HG03558 (cell line): ENCODE data around the gene IGLL5.

Source experiments
- ATAC-seq: cut with Tn5 transposase; IDR thresholded peaks from one replicate; pipeline ENCODE4 v1.9.1; 2021; ENCODE audit warnings: moderate number of reproducible peaks; ENCODE audit not compliant: unreplicated experiment; ENCODE audit errors: extremely low read depth

IGLL5 gene

DNA sequence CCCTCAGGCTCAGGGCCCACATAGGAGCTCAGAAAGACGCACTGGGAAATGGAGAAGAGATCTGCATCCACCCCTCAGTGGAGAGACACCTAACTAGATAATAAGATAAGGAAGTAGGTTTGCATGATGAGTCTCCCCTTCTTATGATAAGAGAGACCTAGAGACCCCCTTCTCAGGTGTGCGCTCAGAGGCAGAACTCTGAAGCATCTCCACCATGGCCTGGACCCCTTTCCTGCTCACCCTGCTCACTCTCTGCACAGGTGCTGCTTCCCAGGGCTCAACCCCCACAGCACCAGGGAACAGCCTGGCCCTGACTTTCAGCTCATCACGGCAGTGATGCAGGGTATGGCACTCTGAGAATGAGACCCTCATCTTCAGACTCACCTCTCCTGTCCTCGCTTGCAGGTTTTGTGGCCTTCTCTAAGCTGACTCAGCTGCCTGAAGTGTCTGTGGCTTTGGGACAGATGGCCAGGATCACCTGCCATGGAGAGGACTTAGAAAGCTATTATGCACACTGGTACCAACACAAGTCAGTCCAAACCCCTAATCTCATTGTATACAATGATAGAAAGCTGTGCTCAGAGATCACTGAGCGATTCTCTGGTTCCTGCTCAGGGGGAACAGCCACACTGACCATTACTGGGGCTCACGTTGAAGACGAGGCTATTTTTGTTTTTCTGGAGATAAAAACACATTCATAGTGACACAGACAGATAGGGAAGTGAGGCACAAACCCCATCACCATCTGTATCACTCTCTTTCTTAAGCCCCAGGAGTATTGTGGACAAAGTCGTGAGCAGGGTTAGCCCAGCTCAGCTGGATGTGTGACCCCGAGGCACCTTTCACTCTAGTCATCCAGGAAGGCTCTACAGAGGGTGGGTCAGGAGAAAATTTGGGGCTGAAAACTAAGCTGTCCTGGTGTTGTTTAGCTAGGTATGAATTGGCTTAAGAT is 29.7 kb upstream of the IGLL5 start:
- no peak for ATAC-seq

DNA sequence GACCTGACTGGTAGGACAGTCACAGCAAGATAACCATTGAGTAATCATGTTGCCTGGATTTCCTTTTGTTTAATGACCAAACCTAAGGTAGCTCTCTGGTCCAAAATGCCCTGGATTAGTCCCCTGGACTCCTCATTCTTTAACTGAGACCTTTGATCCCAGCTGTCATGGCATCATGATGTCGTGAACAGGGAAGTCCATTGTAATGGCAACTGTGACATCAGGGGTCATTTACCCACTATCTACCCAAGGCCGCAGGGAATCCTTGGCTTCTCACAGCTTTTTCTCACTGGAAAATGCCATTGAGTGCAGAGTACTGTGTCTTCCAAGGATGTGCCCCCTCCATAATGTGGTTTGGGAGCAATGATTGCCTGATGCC is 29.1 kb upstream of the IGLL5 start:
- no peak for ATAC-seq

DNA sequence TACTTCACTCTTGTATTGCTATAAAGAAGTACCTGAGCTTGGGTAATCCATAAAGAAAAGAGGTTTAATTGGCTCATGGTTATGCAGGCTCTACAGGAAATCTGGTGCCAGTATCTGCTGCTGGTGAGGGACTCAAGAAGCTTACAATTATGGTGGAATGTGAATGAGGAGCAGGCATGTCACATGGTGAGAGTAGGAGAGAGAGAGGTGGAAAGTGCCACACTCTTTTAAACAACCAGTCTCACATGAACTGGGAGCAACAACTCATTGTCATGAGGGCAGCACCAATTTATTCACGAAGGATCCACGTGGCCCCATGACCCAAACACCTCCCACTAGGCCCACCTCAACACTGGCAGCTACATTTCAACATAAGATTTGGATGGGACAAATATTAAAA is 24.6 kb upstream of the IGLL5 start:
- ATAC-seq, result no peak

DNA sequence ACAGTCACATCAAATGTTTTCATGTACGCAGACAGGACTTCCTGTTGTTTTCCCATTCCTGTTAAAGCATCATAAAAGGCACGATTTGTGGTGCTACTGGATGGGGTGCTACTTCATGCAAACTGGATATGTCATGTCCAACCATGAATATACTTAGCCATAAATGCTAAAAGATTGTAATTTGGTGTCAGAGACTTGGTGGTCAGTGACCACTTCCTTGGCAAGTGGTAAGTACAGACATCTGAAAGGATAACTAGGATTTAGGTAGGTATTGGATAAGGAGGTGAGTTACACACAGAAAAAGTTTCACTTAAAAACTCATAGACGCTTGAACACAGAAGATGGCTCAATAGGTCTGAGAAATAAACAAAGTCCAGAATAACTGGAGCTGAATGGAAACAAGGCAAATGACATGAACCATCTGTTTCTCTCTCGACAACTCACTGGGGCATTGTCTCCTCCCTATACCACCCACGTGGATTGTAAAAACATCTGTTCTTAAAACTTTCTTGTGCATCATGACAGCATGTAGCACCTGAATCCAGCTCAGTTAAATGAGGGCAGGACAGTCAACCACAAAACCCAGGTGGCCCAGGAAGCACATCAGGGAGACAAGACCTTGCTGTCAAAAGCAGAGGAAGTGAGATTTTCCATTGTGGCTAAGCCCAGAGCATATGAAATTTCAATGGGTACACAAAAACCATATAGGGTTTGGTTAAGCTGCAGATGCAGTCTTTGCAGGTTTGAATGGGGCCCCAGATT is 22.1 kb upstream of the IGLL5 start:
- ATAC-seq, result no peak

DNA sequence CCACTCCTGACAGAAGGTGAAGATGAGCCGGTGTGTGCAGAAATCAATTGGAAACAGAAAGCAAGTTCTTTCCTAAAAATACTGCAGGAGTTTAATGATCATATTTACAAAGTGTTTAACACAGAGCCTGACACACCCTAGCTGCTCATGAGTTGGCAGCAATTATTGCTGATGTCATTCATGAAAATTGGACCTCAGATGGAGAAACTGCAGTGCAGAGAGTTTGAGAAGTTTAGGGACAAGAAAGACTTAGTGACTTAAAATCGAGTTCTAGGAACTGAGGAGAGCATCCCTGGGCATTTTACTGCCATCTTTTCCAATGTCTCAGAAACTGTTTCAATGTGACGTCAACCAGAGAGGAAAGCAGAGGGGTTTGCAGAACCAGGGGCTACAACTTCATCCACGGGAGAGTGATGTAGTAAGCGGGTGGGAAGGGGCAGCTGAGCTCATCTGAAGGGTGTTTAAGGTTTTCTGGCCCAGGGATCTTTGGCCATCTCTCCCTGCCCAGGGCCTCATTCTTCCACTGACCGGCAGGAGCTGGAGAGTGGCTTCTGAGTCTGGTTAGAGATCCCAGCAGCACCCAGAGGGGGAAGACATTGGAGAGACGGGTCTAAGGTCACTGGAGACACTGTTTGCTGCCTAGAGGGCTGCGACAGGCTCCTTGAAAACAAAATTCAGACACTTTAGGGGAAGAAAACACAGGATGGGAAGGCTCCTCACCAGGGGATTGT is 21.1 kb upstream of the IGLL5 start:
- ATAC-seq, result no peak

DNA sequence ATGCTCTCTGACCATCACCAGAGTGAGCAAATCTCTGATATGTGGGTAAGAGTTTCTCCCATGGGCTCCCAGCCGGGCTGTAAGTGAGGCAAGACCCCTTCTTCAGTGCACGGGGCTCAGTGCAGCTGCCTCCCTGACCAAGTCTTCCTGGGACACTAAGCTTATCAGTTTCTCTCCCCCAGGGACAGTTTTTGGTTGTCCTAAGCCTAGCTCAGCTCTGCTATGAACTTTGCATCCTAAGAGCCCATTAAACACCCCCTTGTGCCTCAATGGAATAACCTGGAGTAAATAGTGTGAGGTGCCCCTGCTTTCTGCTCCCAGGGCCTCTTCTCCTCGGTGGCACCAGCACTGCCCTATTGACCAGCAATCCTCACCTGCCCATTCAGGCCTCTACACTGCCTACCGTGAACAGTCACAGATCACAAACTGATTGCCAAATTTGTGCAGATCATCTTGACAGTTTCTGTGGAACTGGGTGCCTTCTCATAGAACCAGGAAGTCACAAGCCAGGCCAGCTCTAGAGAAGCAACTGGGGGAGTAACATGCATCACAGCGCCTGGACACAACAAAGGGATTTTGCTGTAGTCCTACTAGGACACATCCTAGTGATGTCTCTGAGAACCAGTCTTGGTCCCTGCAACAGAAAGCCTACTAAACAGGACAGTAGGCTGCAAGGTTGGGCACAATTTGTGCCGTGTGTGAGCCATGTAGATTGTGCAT is 19.5 kb upstream of the IGLL5 start:
- ATAC-seq, result no peak

DNA sequence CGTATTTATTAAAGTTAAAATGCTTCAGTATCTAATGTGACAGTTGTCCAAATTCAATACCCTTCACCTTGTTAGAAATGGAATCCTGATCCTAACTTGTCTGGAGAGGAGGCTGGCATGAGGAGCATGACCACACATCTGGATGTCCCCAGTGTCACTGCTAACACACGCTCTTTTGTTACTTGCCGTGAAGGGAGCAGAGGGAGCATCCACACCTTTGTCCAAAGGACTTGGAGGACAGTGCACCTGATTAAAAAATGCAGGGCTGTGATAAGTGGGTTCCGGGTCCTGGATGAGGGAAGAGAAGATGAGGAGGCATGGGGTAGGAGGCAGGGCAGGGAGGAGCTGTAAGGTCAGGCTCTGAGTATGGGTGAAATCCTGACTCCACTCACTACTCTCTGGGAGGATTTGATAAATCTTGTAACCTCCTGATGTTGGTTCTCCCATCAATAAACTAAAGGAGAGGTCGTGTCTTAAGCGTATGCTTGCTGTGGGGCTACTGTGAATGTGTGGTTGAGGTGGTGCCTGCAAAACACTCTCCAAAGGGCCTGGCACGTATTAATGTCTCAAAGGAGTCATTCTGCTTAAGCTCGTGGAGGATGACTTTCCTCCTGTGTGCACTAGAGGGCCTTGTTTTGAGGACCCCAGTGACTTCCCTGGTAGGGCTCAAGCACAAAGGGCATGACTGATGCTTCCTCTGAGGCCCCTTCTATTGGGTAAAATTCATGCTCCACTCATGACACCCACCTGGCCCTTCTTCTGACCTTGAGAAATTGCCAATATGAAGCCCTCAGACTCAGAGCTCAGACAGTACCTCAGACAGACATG is 16.8 kb upstream of the IGLL5 start:
- ATAC-seq, result no peak

DNA sequence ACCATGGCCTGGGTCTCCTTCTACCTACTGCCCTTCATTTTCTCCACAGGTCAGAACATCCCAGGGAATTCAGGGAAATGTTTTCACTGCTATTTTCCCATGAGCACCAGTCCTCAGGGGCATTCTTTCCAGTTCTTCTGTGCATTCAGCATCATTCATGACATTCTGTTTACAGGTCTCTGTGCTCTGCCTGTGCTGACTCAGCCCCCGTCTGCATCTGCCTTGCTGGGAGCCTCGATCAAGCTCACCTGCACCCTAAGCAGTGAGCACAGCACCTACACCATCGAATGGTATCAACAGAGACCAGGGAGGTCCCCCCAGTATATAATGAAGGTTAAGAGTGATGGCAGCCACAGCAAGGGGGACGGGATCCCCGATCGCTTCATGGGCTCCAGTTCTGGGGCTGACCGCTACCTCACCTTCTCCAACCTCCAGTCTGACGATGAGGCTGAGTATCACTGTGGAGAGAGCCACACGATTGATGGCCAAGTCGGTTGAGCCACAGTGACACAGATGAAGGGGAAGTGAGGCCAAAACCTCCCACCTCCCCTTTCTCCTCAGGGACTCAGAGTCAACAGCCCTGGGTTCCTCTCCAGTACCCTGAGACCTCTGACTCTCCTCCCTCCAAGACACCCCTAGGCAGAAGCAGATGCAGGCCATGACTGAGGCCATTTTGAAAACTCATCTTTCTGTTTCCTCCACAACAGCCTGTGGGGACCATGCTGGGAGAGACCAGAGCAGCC is 15.9 kb upstream of the IGLL5 start:
- no peak for ATAC-seq

DNA sequence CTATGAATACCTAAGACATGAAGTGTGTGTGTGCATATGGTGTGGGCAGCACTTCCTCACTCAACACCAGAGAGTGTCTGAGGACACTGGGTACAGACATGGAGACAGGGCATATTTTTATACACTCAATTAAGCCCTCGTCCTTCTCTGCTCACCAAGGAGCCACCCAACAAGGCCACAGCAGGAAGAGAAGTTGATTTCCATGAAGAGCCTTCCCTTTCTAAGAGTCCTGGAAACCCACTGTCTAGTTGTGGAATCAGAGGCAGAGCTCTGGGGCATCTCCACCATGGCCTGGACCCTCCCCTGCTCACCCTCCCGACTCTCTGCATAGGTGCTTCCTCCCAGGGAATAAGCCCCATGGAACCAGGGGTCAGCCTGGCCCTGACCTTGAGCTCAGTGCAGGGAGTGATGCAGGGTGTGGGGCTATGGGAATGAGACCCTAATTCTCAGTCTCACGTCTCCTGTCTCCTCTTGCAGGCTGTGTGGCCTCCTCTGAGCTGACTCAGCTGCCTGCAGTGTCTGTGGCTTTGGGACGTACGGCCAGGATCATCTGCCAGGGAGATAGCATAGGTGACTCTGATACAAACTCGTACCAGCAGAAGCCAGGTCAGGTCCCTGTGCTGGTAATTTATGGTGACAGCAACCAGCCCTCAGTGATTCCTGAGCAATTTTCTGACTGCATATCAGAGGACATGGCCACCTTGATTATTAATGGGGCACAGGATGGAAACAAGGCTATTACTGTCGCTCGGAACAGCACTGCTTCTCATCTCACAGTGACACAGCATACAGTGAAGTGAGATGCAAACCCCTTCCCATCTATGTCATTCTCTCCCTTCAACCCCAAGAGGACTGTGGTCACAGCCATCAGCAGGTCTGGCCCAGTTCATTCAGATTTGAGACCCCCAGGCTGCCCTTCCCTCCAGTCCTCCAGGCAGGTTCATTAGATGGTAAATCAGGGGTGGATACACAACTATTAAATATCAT is 14.6 kb upstream of the IGLL5 start:
- no peak for ATAC-seq

DNA sequence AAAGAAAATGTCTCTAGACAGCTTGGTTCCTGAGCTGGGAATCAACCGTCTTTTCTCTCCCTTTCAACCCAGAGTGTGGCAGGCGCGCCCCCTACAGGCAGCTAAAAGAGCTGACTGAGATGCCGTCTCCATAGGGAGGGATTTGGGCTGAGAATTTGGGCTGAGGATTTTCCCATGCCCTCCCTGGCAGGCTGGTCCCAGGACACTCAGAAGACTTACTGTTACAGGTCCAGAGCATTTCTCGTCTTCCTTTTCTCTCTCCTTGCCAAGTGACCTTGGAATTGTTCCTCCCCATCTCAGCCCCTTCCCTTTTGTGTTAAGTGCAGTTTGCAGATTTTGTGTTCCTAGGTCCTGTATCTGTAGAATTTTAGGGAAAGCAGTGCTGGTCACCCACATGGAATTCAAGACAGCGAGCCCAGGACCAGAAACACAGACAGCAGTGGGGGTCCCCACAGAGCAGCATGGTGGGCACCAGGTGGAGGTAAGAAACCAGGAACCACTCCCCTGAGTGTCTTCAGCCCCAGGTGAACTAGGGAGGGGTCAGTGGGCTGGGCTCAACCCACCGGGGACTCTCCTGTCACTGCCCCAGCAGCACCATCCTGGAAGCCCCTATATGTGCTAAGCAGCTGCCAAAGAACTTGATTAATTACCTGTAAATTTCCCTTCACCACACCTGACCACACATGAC is 9.9 kb upstream of the IGLL5 start:
- no peak for ATAC-seq

DNA sequence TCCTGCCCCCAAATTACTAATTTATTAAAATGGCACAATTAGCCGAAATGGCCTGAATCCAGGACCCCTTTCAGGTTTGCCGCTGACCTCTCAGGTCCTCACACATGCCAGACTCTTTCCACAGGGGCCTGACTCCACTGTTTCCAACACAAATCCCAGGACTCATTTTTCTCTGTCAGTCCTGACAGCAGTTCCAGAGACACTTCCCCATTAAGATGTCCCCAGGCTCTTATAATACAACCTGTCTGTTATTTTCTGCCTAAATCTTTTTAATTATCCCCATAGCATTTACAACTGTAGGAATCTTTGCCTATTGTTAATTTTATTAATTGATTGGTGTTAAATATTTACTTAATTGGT is 9.4 kb upstream of the IGLL5 start:
- ATAC-seq, result no peak

DNA sequence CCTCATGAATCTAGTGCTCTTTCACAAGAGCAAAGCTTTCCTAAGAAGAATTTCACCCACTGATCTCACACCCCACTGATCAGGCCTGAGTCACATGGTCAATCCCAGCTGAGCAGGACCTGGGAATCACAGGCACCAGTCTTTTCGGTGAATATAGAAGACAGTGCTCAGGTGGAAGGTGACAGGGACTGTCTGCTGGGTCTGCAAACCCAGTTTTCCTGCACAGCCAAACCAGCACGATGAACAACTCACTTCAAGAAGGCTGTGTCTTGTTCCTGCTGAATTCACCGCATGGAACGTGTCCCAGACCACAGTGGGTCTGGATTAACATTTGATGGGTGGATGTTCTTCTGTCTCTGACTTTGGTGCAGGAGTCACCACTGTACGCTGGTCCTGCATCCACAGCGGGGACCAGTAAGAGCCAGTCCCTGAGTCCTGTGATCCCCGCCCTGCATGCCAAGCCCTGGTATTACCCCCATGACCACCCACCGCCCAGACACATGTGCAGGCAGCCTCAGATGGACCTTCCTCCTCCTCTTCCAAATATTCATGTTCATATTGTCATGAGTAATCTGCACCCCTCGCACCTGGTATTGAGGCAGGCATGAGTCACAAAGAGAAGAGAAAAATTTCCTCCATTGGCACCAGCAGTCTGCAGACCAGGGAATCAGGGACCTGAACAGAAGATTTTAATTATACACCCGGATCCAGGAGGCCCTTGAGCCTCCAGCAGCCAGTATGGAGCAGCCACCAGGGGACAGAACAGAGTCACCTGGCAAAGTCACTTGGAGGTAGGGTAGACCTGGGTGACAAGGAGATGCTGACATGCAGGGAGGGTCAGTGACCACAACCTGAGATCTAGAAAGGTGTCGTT is 8.6 kb upstream of the IGLL5 start:
- no peak for ATAC-seq

DNA sequence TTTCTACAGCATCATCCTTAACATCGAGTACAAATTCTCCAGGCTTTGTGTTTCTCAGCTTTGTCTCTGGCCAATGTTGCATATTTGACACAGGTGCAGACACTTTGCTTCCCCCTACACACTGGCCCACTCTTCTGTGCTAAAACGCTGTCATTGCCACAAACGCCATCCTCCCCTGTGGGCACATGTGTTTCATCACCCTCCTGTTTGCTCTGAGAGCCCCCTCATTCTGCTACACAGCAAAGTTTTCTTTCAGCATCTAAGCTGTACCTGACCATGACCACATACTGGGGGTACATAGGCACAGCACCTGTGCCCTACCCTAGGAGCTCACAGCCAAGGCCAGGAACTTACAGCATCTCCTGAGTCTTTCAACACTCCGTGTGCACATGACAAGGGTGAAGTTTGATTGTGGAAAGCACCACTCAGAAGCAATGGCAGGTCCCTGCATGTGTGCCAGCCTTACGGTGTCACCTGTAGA is 7.9 kb upstream of the IGLL5 start:
- ATAC-seq, result no peak

DNA sequence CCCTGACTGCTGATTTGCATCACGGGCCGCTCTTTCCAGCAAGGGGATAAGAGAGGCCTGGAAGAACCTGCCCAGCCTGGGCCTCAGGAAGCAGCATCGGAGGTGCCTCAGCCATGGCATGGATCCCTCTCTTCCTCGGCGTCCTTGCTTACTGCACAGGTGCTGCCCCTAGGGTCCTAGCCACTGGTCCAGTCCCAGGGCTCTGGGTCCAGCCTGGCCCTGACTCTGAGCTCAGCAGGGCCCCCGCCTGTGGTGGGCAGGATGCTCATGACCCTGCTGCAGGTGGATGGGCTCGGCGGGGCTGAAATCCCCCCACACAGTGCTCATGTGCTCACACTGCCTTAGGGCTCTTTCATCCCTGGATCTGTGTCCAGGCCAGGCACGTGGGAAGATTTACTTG is 7.0 kb upstream of the IGLL5 start:
- no peak for ATAC-seq

DNA sequence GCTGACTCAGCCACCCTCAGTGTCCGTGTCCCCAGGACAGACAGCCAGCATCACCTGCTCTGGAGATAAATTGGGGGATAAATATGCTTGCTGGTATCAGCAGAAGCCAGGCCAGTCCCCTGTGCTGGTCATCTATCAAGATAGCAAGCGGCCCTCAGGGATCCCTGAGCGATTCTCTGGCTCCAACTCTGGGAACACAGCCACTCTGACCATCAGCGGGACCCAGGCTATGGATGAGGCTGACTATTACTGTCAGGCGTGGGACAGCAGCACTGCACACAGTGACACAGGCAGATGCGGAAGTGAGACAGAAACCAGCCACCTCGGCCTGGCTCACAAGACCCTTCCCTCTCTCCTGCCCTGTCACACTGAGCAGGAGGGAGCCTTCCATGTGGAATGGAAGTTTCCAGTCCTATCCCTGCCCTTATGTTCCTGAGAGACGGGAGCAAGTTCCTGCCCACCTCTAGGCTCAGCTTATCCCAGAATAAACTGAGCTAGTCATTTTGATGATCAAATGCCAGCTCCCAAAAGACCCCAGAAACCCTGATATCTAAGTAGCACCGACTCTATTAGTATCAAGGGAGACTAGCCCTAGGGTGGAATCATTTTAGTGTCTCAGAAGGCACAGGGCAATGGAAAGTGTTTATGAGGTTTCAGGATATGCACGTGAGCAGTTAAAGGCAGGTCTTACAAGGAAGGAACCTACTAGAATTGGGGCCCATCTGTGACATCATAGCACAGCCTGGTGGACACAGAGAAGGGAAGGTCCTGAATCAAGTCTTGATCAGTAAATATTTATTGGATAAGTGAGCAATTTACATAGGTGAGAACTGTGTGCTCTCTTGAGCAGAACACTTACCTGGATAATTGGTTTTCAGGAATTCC is 6.3 kb upstream of the IGLL5 start:
- no peak for ATAC-seq
